Lung (tissue), 12 donors: ENCODE measurements around the gene MYO16. TPM values are rescaled to one million over a fixed set of nuclear protein-coding genes. Genes with fewer than 3 reads are reported as not detected.

Source experiments
- ATAC-seq: fragments of 200-7000 bp; cut with Tn5 transposase; one replicate; pipeline ENCODE4 v1.9.1; 2020; ENCODE audit warnings: moderate number of reproducible peaks; ENCODE audit not compliant: insufficient read depth, low FRiP score
- DNase-seq, 3 donors: peaks; one replicate each; pipeline ENCODE4 v3.0.0-alpha.2; 2013 to 2017
- H3K27ac ChIP-seq, 2 donors: one replicate each; pipeline ENCODE4 v1.5.1; 2013; ENCODE audit warnings: mild to moderate bottlenecking in 2 of 2, moderate library complexity in 2 of 2, control low read depth in 1 of 2, inconsistent platforms in 1 of 2, low read depth in 1 of 2, low read length in 1 of 2
- H3K27me3 ChIP-seq, 3 donors: one replicate each; pipeline ENCODE4 v1.5.1; 2013; ENCODE audit warnings: low read length in 2 of 3; ENCODE audit not compliant: control insufficient read depth in 3 of 3, insufficient read depth in 3 of 3
- H3K36me3 ChIP-seq, 4 donors: one replicate each; pipeline ENCODE4 v1.5.1; 2013; ENCODE audit warnings: low read length in 4 of 4, mild to moderate bottlenecking in 1 of 4, moderate library complexity in 1 of 4; ENCODE audit not compliant: control insufficient read depth in 4 of 4, insufficient read depth in 4 of 4
- H3K4me1 ChIP-seq, 5 donors: one replicate each; pipeline ENCODE4 v1.5.1; 2013; ENCODE audit warnings: low read length in 5 of 5, mild to moderate bottlenecking in 2 of 5, moderate library complexity in 1 of 5; ENCODE audit not compliant: control insufficient read depth in 5 of 5, insufficient read depth in 5 of 5
- H3K4me3 ChIP-seq: one replicate; pipeline ENCODE4 v1.5.1; 2013; ENCODE audit warnings: mild to moderate bottlenecking, control low read depth, moderate library complexity
- H3K9ac ChIP-seq, 2 donors: one replicate each; pipeline ENCODE4 v1.5.1; 2013; ENCODE audit warnings: low read length in 2 of 2, control low read depth in 1 of 2; ENCODE audit not compliant: insufficient read depth in 1 of 2
- H3K9me3 ChIP-seq, 4 donors: one replicate each; pipeline ENCODE4 v1.5.1; 2013; ENCODE audit warnings: low read length in 3 of 4, mild to moderate bottlenecking in 1 of 4, moderate library complexity in 1 of 4; ENCODE audit not compliant: control insufficient read depth in 4 of 4, insufficient read depth in 3 of 4
- CTCF ChIP-seq: IDR thresholded peaks from 2 replicates; pipeline ENCODE4 v1.5.1; 2012; ENCODE audit warnings: mild to moderate bottlenecking; ENCODE audit errors: control extremely low read depth, extremely low read depth
- whole genome bisulfite sequencing, 2 donors: extraction: QIAGEN DNeasy Blood & Tissue Kit; methylation state at CpG; one replicate each; pipeline ENCODE4 v1.1.7; 2013; 5-methylcytosine and 5-hydroxymethylcytosine counted together
- polyA plus RNA-seq, 2 donors: library from polyadenylated mRNA; stranded (reverse); fragments of 200-250 nt; gene quantifications; one replicate each; pipeline ENCODE4 v1.2.1, GENCODE V29; 2013
- total RNA-seq, 2 donors: library from RNA; depleted of rRNA in 1 of 2; stranded (reverse); fragments of >200 nt in 1 of 2; gene quantifications; one replicate each; pipeline ENCODE4 v1.2.1, GENCODE V29; 2014 to 2021
- donor health status: control.
- donor health status: control.
- donor health status: Bipolar disorder and iron deficiency.
- donor health status: healthy.
- donor health status: DM: yes; HTN: yes; CAD: no.

MYO16 gene
- total and polyA plus RNA-seq, 4 donors: 0.12 to 13.8 (median 0.88) TPM

- Histone ChIP-seq H3K9me3 (peaks cover 0 to 2% (median 0%) of the 10 kb centered on the region in 4 donors), H3K4me3 (no peak overlapping the region), H3K4me1 (no peaks in the 10 kb centered on the region), H3K27ac (no peak overlapping the region), H3K9ac (no peak overlapping the region), H3K27me3 (no peaks in the 10 kb centered on the region), H3K36me3 (no peaks in the 10 kb centered on the region)
- ATAC-seq (no peak), DNase-seq (no peak)
- TF ChIP-seq CTCF: no peak
- 90 to 91% methylated on average over 8 of the region's 8 CpGs for WGBS, 2 donors
Observed at GRCh38 chr13:108816375-108816774, 187.0 kb downstream of the MYO16 start.

GRCh38 chr13:108827646-108828045, 198.2 kb downstream of the MYO16 start:
- WGBS, 2 donors: 65 to 83% methylated on average over 4 of the region's 4 CpGs
- TF ChIP-seq CTCF: no peak
- Histone ChIP-seq H3K27ac (no peak overlapping the region), H3K36me3 (no peaks in the 10 kb centered on the region), H3K9ac (no peak overlapping the region), H3K9me3 (peaks cover 0 to 9% (median 4%) of the 10 kb centered on the region in 4 donors), H3K4me3 (no peak overlapping the region), H3K4me1 (no peaks in the 10 kb centered on the region), H3K27me3 (no peaks in the 10 kb centered on the region)
- DNase-seq: peak in 2 of 3 donors; percentile 13 to 27
- no peak for ATAC-seq

GRCh38 chr13:108828086-108828815, 198.8 kb downstream of the MYO16 start:
- TF ChIP-seq CTCF: no peak
- H3K36me3 ChIP-seq: no peaks in the 10 kb centered on the region
- H3K9ac ChIP-seq: no peak overlapping the region
- no peaks in the 10 kb centered on the region for H3K4me1 ChIP-seq
- H3K27ac ChIP-seq: no peak overlapping the region
- ATAC-seq: no peak
- H3K27me3 ChIP-seq: no peaks in the 10 kb centered on the region
- WGBS, 2 donors: 82 to 83% methylated on average over 9 of the region's 9 CpGs
- H3K9me3 ChIP-seq: peaks cover 0 to 9% (median 4%) of the 10 kb centered on the region in 4 donors
- DNase-seq: no peak
- H3K4me3 ChIP-seq: no peak overlapping the region
